ENCODE data around the gene TECR. TPM values are rescaled to one million over a fixed set of nuclear protein-coding genes. Genes with fewer than 3 reads are reported as not detected.
"Not testable (repeated sequence)": the region's sequence is repeated elsewhere in the genome, so short reads cannot be mapped to it uniquely, and the experiment has no call there.

TECR gene
- total and polyA plus RNA-seq, 2 of the 4 experiments (the other 2 are of a cell fraction) = 46.2 to 81.2 TPM

DNA sequence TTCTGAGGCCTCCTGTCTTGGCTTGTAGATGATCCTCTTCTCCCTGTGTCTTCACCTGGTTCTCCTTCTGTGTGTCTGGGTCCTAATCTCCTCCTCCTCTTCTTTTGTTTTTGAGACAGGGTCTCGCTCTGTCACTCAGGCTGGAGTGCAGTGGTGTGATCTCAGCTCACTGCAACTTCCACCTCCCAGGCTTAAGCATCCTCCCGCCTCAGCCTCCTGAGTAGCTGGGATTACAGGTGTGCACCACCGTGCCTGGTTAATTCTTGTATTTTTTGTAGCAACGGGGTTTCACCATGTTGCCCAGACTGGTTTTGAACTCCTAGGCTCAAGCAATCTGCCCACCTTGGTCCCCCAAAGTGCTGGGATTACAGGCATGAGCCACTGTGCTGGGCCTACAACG is 82.8 kb downstream of the TECR start:
- H2BK15ac ChIP-seq (ENCODE audit: low read depth, low read length); H2AK5ac ChIP-seq (ENCODE audit: low read depth, low read length); H3K36me3 ChIP-seq (ENCODE audit: control insufficient read depth, insufficient read depth, low read length); H3K9ac ChIP-seq (ENCODE audit: low read depth, low read length); BruUV-seq (replicated peaks); H3K27ac ChIP-seq (ENCODE audit: insufficient read depth, low read length); H3K27me3 ChIP-seq (ENCODE audit: control insufficient read depth, insufficient read depth, low read length); H4K5ac ChIP-seq (ENCODE audit: low read depth, low read length); H2BK5ac ChIP-seq (ENCODE audit: low read depth, low read length, poor library complexity, severe bottlenecking); DNase-seq; dilution Hi-C loops (cut with HindIII; ENCODE audit: low sequenced_read_pairs, unreplicated experiment); H3K14ac ChIP-seq (replicated peaks; ENCODE audit: low read depth, low read length); H3K9me1 ChIP-seq (ENCODE audit: insufficient read depth, low read length); H4K8ac ChIP-seq (ENCODE audit: low read depth in 2 of 2, low read length in 2 of 2); ATAC-seq (ENCODE audit: low read depth); CTCF ChIA-PET; H3K18ac ChIP-seq (ENCODE audit: low read depth, low read length); H3K79me1 ChIP-seq (ENCODE audit: low read depth in 1 of 2, low read length in 2 of 2); H3K23ac ChIP-seq (ENCODE audit: low read depth, low read length); H3K4me2 ChIP-seq (ENCODE audit: low read depth, low read length); H4K91ac ChIP-seq (ENCODE audit: insufficient read depth, low read depth, low read length); H3K56ac ChIP-seq (ENCODE audit: extremely low read depth, insufficient read depth, low read length); H3K4ac ChIP-seq (ENCODE audit: low read depth, low read length); H2AK9ac ChIP-seq (replicated peaks; ENCODE audit: low read depth, low read length, poor library complexity); H3K4me1 ChIP-seq (ENCODE audit: control insufficient read depth, insufficient read depth, low read length); intact Hi-C loops (cut with micrococcal nuclease); H2BK120ac ChIP-seq (ENCODE audit: low read depth, low read length); H4K20me1 ChIP-seq (ENCODE audit: insufficient read depth, low read length); H2AFZ ChIP-seq (replicated peaks; ENCODE audit: low read length, poor library complexity); H3K4me3 ChIP-seq (ENCODE audit: insufficient read depth, low read depth, low read length); in situ Hi-C loops (cut with MboI; ENCODE audit: low sequenced_read_pairs); H2BK20ac ChIP-seq (ENCODE audit: low read depth, low read length); H3K9me3 ChIP-seq (ENCODE audit: control insufficient read depth, insufficient read depth, low read length); POLR2A ChIA-PET (ENCODE audit: unreplicated experiment): not testable (repeated sequence)
- WGBS, 2 experiments (ENCODE audit: extremely low coverage in 2 of 2, insufficient read length in 1 of 2) = 47% methylated on average over 3 of the region's 5 CpGs; no CpG with 5 or more reads in 1 of the 2 experiments

Measured in IMR-90 (cell line).